OCI-LY7 (cell line): ENCODE results near the gene C11orf42. TPM values are rescaled to one million over a fixed set of nuclear protein-coding genes. Genes with fewer than 3 reads are reported as not detected.

Source experiments
- Bru-seq: library from RNA; stranded (reverse); fragments of 400-500 nt; gene quantifications from one replicate; lab custom pipeline; 2021; lab: Mats Ljungman, UMichigan
- BruChase-seq, 2 experiments: library from RNA; stranded (reverse); fragments of 400-500 nt; gene quantifications; one replicate each; lab custom pipeline; 2021; lab: Mats Ljungman, UMichigan
- BruUV-seq: library from RNA; stranded (reverse); fragments of 400-500 nt; replicated peaks from 2 replicates; lab custom pipeline; 2021; lab: Mats Ljungman, UMichigan
- CTCF ChIA-PET: fragments of 300-600 bp; sonication (Branson Sonifier 250); formaldehyde crosslinking; loops from one replicate; lab custom pipeline; 2022; ENCODE audit warnings: antibody characterized with exemption; ENCODE audit not compliant: unreplicated experiment; lab: Charles Lee
- POLR2A ChIA-PET: fragments of 300-600 bp; sonication (Branson Sonifier 250); formaldehyde crosslinking; loops from one replicate; lab custom pipeline; 2022; ENCODE audit warnings: antibody characterized with exemption; lab: Charles Lee
- DNase-seq: peaks from one replicate; pipeline ENCODE4 v3.0.0-alpha.2; 2015; ENCODE audit warnings: low spot score
- H2AFZ ChIP-seq: fragments of 200-600 bp; sonication (generic), shearing (Covaris generic); 2 replicates; pipeline ENCODE4 v1.6.1; 2014; ENCODE audit warnings: mild to moderate bottlenecking, antibody characterized with exemption, low read length, moderate library complexity
- H3K27ac ChIP-seq: fragments of 200-600 bp; sonication (generic); 2 replicates; pipeline ENCODE4 v1.5.1; 2014; ENCODE audit warnings: mixed run types, low read depth, mild to moderate bottlenecking, moderate library complexity, low read length, inconsistent platforms; ENCODE audit not compliant: poor library complexity, severe bottlenecking
- H3K36me3 ChIP-seq: fragments of 200-600 bp; sonication (generic); 2 replicates; pipeline ENCODE4 v1.6.1; 2014; ENCODE audit warnings: mild to moderate bottlenecking, antibody characterized with exemption, low read length, moderate library complexity, mixed read lengths; ENCODE audit not compliant: insufficient read depth
- H3K4me1 ChIP-seq: fragments of 200-600 bp; sonication (generic); 2 replicates; pipeline ENCODE4 v1.5.1; 2014; ENCODE audit warnings: mild to moderate bottlenecking, low read length; ENCODE audit not compliant: insufficient read depth, poor library complexity, severe bottlenecking
- H3K4me2 ChIP-seq: fragments of 200-600 bp; sonication (generic); 2 replicates; pipeline ENCODE4 v1.6.1; 2014; ENCODE audit warnings: mild to moderate bottlenecking, low read length
- H3K4me3 ChIP-seq: fragments of 200-600 bp; sonication (generic); 2 replicates; pipeline ENCODE4 v1.5.1; 2014; ENCODE audit warnings: mild to moderate bottlenecking, low read depth, low read length; ENCODE audit not compliant: poor library complexity, severe bottlenecking
- H3K79me2 ChIP-seq: fragments of 200-600 bp; sonication (generic); 2 replicates; pipeline ENCODE4 v1.6.1; 2016; ENCODE audit warnings: low read depth, mild to moderate bottlenecking, low read length, moderate library complexity, mixed read lengths; ENCODE audit not compliant: insufficient read depth
- H3K9me2 ChIP-seq: fragments of 200-600 bp; sonication (generic); 2 replicates; pipeline ENCODE4 v1.6.1; 2016; ENCODE audit warnings: mild to moderate bottlenecking, low read length, mixed read lengths; ENCODE audit not compliant: insufficient read depth
- H3K9me3 ChIP-seq: fragments of 200-600 bp; sonication (generic); 2 replicates; pipeline ENCODE4 v1.6.1; 2014; ENCODE audit warnings: mild to moderate bottlenecking, mixed run types, low read length, mixed read lengths
- H4K20me1 ChIP-seq: fragments of 200-600 bp; sonication (generic); 2 replicates; pipeline ENCODE4 v1.6.1; 2014; ENCODE audit warnings: mild to moderate bottlenecking, antibody characterized with exemption, low read length, moderate library complexity, mixed read lengths; ENCODE audit not compliant: insufficient read depth
- CTCF ChIP-seq: fragments of 200-600 bp; sonication (generic); conservative IDR thresholded peaks from 2 replicates; pipeline ENCODE4 v1.5.1; 2014; ENCODE audit warnings: mild to moderate bottlenecking, antibody characterized with exemption, low read length, moderate library complexity, mixed read lengths
- EZH2phosphoT487 ChIP-seq: fragments of 200-600 bp; sonication (generic); IDR thresholded peaks from 2 replicates; pipeline ENCODE4 v1.6.1; 2018; ENCODE audit warnings: low read depth, borderline replicate concordance, mild to moderate bottlenecking, mixed run types, antibody characterized with exemption, low read length, moderate library complexity, mixed read lengths
- intact Hi-C: fragments of 100-400 bp; cut with micrococcal nuclease; formaldehyde crosslinking; loops from one replicate; pipeline ENCODE4 v1.10.0; 2022; ENCODE audit not compliant: unreplicated experiment
- long read RNA-seq: library from polyadenylated mRNA; stranded (forward); transcript quantifications from one replicate; pipeline ENCODE4 v2.0.0, GENCODE V29; 2022
- total RNA-seq, 2 experiments: library from RNA; depleted of rRNA in 1 of 2; stranded (reverse); fragments of >200 nt in 1 of 2; shearing (Covaris generic) in 1 of 2; gene quantifications; 2 replicates each; pipeline ENCODE4 v1.2.3, GENCODE V29; 2014 to 2022

C11orf42 gene
- not detected in 2 replicates for total RNA-seq (2014; rRNA removed; shearing (Covaris generic))
- not detected in 2 replicates for total RNA-seq (2022)
- Bru-seq, nascent RNA, result not detected
- not detected for BruChase-seq, experiment 1, labeled RNA remaining after a 6-hour chase
- not detected for BruChase-seq, experiment 2, labeled RNA remaining after a 2-hour chase
- long read RNA-seq, partial matches to known transcripts, result 0 of 15 reads
- long read RNA-seq, other reads (novel, unspliced or antisense), result 15 of 15 reads

GRCh38 chr11:6205366-6205765 lies at the start of gene C11orf42:
TSS of gene C11orf42 (plus strand) at chr11:6205557. CDS start at chr11:6205616, 59 bp downstream.
- H3K9me2 ChIP-seq, result no peaks in the 10 kb centered on the region
- ChIA-PET POLR2A (interaction anchor here (1.6 kb wide), 1 partner anchor 33 kb away, joined by 7 read pairs; the partner anchor contains the start of gene CNGA4), CTCF (no interaction called here)
- BruUV-seq, result no TSS peak
- DNase-seq, result no peak
- H3K4me2 ChIP-seq, result no peak within 1 kb of the TSS
- H3K9me3 ChIP-seq, result no peaks in the 10 kb centered on the region
- no peaks in the 10 kb centered on the region for H3K79me2 ChIP-seq
- H3K27ac ChIP-seq, result no peak within 1 kb of the TSS
- H3K36me3 ChIP-seq, result peaks cover 8% of the 10 kb centered on the region
- H3K4me1 ChIP-seq, result no peaks in the 10 kb centered on the region
- no peaks in the 10 kb centered on the region for H4K20me1 ChIP-seq
- TF ChIP-seq EZH2phosphoT487 (no peak), CTCF (no peak)
- intact Hi-C loops, result no loop called here
- H2AFZ ChIP-seq, result no peak within 1 kb of the TSS
- no peak within 1 kb of the TSS for H3K4me3 ChIP-seq

- Histone ChIP-seq H3K9me2 (no peaks in the 10 kb centered on the region), H3K4me1 (no peaks in the 10 kb centered on the region), H3K27ac (no peak overlapping the region), H3K9me3 (no peaks in the 10 kb centered on the region), H3K79me2 (no peaks in the 10 kb centered on the region), H3K4me3 (no peak overlapping the region), H4K20me1 (no peaks in the 10 kb centered on the region), H3K36me3 (no peaks in the 10 kb centered on the region), H2AFZ (no peak overlapping the region), H3K4me2 (no peak overlapping the region)
- CTCF ChIA-PET, result no interaction called here
- intact Hi-C loops, result no loop called here
- no peak for TF ChIP-seq EZH2phosphoT487
- no peak for TF ChIP-seq CTCF
- DNase-seq, result no peak
- POLR2A ChIA-PET, result interaction anchor here (0.8 to 1.3 kb wide), 2 partner anchors 10 to 17 kb away, joined by 3 read pairs; no protein-coding TSS in a partner anchor
- BruUV-seq, result no TSS peak
Observed at GRCh38 chr11:6156628-6157359, 48.6 kb upstream of the C11orf42 start.
